ENCODE results near the gene BLCAP. TPM values are rescaled to one million over a fixed set of nuclear protein-coding genes. Genes with fewer than 3 reads are reported as not detected.
A peak's percentile ranks its signal among the peaks of the same experiment; 100 is the strongest.
"Not testable (repeated sequence)": the region's sequence is repeated elsewhere in the genome, so short reads cannot be mapped to it uniquely, and the experiment has no call there.

BLCAP gene
- 37.7 and 55.7 TPM in 2 replicates for total RNA-seq

GRCh38 chr20:37527638-37528445, at the start of gene BLCAP:
Gene BLCAP, minus strand, starts transcription at chr20:37527876. Its CDS starts 8,702 bp downstream, at chr20:37519174.
- peak; percentile 90 for DNase-seq (ENCODE audit: low read depth)
- H3K4me3 ChIP-seq (ENCODE audit: low read depth, low read length), result peak within 1 kb of the TSS; percentile 81
- TF ChIP-seq CTCF (IDR thresholded peaks at IDR 0.05; ENCODE audit: insufficient read depth, low read depth, low read length), result no peak

- H3K4me3 ChIP-seq (ENCODE audit: low read depth, low read length); DNase-seq (ENCODE audit: low read depth): not testable (repeated sequence)
These were observed 49.8 kb upstream of the BLCAP start for GRCh38 chr20:37577436-37577835.

- no peak overlapping the region for H3K4me3 ChIP-seq (ENCODE audit: low read depth, low read length)
- TF ChIP-seq CTCF (IDR thresholded peaks at IDR 0.05; ENCODE audit: insufficient read depth, low read depth, low read length), result no peak
- DNase-seq (ENCODE audit: low read depth), result no peak
These were observed 49.2 kb upstream of the BLCAP start for GRCh38 chr20:37576911-37577310.

GRCh38 chr20:37575884-37576283, 48.2 kb upstream of the BLCAP start:
- DNase-seq (ENCODE audit: low read depth), result no peak
- TF ChIP-seq CTCF (IDR thresholded peaks at IDR 0.05; ENCODE audit: insufficient read depth, low read depth, low read length), result no peak
- no peak overlapping the region for H3K4me3 ChIP-seq (ENCODE audit: low read depth, low read length)

- H3K4me3 ChIP-seq (ENCODE audit: low read depth, low read length), result no peak overlapping the region
- DNase-seq (ENCODE audit: low read depth), result no peak
- TF ChIP-seq CTCF (IDR thresholded peaks at IDR 0.05; ENCODE audit: insufficient read depth, low read depth, low read length), result no peak
These were observed 46.7 kb upstream of the BLCAP start for GRCh38 chr20:37574199-37574890.

- no peak for TF ChIP-seq CTCF (IDR thresholded peaks at IDR 0.05; ENCODE audit: insufficient read depth, low read depth, low read length)
- no peak overlapping the region for H3K4me3 ChIP-seq (ENCODE audit: low read depth, low read length)
- no peak for DNase-seq (ENCODE audit: low read depth)
These were observed 46.0 kb upstream of the BLCAP start for GRCh38 chr20:37573626-37574198.

GRCh38 chr20:37571033-37571432, 43.4 kb upstream of the BLCAP start:
- H3K4me3 ChIP-seq (ENCODE audit: low read depth, low read length), result no peak overlapping the region
- DNase-seq (ENCODE audit: low read depth), result no peak
- no peak for TF ChIP-seq CTCF (IDR thresholded peaks at IDR 0.05; ENCODE audit: insufficient read depth, low read depth, low read length)

Measured in fibroblast of villous mesenchyme (primary cell).